Upper lobe of right lung (tissue), 1 donor: ENCODE data around the gene OTUD3. TPM values are rescaled to one million over a fixed set of nuclear protein-coding genes. Genes with fewer than 3 reads are reported as not detected.
"Not testable (repeated sequence)": the region's sequence is repeated elsewhere in the genome, so short reads cannot be mapped to it uniquely, and the experiment has no call there.

Source experiments
- ATAC-seq: fragments of 200-7000 bp; cut with Tn5 transposase; one replicate; pipeline ENCODE4 v1.9.1; 2020; ENCODE audit warnings: mild to moderate bottlenecking, moderate library complexity
- DNase-seq: peaks from one replicate; pipeline ENCODE4 v3.0.0-alpha.2; 2020
- H3K27ac ChIP-seq: fragments of 200-600 bp; one replicate; pipeline ENCODE4 v1.8.0; 2022
- H3K27me3 ChIP-seq: fragments of 200-600 bp; one replicate; pipeline ENCODE4 v1.8.0; 2022; ENCODE audit warnings: mild to moderate bottlenecking
- H3K36me3 ChIP-seq: fragments of 200-600 bp; one replicate; pipeline ENCODE4 v1.8.0; 2022
- H3K4me1 ChIP-seq: fragments of 200-600 bp; one replicate; pipeline ENCODE4 v1.8.0; 2022
- H3K4me3 ChIP-seq: fragments of 200-600 bp; one replicate; pipeline ENCODE4 v1.8.0; 2022; ENCODE audit warnings: mild to moderate bottlenecking
- H3K9me3 ChIP-seq: fragments of 200-600 bp; one replicate; pipeline ENCODE4 v1.8.0; 2022
- intact Hi-C: fragments of 100-400 bp; cut with DNase I; formaldehyde crosslinking; loops from one replicate; pipeline ENCODE4 v1.11.0; 2022
- total RNA-seq: library from RNA; stranded (reverse); fragmentation: NEBNext Ultra II Directional; extraction: Animal tissue kit (Norgen Biotek cat#: 25700); gene quantifications from one replicate; pipeline ENCODE4 v1.2.1, GENCODE V29; 2021
- TF ChIP-seq, protein P1 (sequence below): fragments of 200-600 bp; IDR thresholded peaks from one replicate; pipeline ENCODE4 v1.8.0; 2022; ENCODE audit warnings: antibody characterized with exemption
- donor health status: DM: no; HTN: yes; CAD: no; lungs with severe emphysema.

The OTUD3 gene
- total RNA-seq, 1 donor from 2014 or later: 8.8 TPM

DNA sequence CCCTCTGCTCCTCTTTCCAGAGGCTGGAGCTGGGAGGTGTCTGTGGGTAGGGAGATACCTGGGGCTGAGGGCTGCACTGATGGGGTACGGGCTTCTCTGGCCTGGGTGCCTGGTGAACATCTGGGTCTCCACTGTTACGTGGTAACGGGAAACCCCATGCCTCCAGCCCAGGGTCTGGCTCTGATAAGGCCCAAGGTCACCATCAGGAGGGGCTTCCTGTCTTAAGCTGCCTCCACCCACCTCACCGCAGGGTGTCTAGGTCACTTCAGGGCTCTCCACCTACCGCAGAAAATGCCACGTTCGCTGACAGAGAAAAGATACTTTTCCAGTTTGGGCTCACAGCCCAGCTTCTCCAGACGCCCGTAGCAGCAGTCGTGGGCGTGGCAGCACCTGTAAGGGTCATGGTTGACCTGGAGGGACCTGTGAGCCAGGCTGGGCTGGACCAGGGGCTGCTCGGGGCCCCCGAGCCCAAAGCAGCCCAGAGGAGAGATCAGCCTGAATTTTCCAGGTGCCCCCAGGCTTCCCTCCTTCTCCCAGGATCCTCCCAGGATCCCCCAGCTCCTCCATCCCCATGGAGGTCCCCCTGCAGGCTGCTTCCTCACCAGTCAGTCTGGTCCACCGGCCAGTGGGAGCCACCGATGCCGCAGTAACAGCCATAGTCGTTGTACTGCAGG lies 40.0 kb downstream of the OTUD3 start:
- H3K36me3 ChIP-seq: no peaks in the 10 kb centered on the region
- no peak overlapping the region for H3K27ac ChIP-seq
- ATAC-seq (no peak), DNase-seq (no peak)
- no peaks in the 10 kb centered on the region for H3K27me3 ChIP-seq
- no peaks in the 10 kb centered on the region for H3K9me3 ChIP-seq
- intact Hi-C loops: no loop called here
- H3K4me1 ChIP-seq: no peaks in the 10 kb centered on the region
- TF ChIP-seq, protein P1, sequence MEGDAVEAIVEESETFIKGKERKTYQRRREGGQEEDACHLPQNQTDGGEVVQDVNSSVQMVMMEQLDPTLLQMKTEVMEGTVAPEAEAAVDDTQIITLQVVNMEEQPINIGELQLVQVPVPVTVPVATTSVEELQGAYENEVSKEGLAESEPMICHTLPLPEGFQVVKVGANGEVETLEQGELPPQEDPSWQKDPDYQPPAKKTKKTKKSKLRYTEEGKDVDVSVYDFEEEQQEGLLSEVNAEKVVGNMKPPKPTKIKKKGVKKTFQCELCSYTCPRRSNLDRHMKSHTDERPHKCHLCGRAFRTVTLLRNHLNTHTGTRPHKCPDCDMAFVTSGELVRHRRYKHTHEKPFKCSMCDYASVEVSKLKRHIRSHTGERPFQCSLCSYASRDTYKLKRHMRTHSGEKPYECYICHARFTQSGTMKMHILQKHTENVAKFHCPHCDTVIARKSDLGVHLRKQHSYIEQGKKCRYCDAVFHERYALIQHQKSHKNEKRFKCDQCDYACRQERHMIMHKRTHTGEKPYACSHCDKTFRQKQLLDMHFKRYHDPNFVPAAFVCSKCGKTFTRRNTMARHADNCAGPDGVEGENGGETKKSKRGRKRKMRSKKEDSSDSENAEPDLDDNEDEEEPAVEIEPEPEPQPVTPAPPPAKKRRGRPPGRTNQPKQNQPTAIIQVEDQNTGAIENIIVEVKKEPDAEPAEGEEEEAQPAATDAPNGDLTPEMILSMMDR: no peak
- H3K4me3 ChIP-seq: no peak overlapping the region

DNA sequence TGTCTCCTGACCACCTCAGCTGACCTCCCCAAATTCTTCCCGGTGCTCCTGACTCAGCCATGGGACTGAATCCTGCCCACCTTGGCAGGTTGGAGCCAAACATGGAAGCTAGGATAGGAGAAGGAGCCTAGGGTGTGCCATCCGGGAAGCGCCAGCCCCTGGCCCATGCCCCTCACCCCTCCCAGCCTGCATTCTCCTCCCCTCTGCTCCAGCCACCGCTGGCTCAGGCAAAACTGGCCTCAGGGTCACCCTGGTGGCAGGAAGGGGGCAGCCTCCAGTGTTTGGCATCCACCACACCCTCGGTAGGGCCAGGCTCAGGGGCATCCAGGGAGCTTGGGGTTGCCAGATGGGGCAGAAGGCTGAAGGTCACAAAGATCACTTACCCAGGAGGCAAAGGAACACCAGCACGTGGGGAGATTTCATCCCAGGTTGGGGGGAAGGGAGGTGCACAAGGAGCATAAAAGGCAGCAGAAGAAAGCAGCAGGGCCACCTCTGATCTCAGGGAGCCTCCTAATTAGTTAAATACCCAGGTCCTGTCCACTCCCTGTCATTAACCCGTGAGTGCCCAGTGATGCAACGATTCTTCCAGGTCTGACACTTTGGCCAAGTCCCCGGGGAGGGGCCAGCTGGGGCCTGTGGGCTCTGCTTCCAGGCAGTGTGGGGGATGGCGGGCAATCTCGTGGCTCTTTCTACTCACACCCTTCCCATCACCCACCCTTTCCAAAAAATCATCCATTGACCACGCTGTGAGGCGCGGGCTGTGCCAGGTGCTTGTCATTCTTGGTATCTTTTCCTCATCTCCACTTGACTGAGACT lies 41.1 kb downstream of the OTUD3 start, which contains the start of gene PLA2G2E:
PLA2G2E (minus strand) TSS at position 481 of the 816 bp plus-strand sequence; CDS start at position 423, 58 bp downstream.
- no peaks in the 10 kb centered on the region for H3K36me3 ChIP-seq
- H3K27ac ChIP-seq: no peak within 1 kb of the TSS
- ATAC-seq: no peak
- no peaks in the 10 kb centered on the region for H3K9me3 ChIP-seq
- intact Hi-C loops: no loop called here
- H3K4me3 ChIP-seq: no peak within 1 kb of the TSS
- no peaks in the 10 kb centered on the region for H3K4me1 ChIP-seq
- TF ChIP-seq, protein P1: no peak
- H3K27me3 ChIP-seq: no peaks in the 10 kb centered on the region
- DNase-seq: no peak

DNA sequence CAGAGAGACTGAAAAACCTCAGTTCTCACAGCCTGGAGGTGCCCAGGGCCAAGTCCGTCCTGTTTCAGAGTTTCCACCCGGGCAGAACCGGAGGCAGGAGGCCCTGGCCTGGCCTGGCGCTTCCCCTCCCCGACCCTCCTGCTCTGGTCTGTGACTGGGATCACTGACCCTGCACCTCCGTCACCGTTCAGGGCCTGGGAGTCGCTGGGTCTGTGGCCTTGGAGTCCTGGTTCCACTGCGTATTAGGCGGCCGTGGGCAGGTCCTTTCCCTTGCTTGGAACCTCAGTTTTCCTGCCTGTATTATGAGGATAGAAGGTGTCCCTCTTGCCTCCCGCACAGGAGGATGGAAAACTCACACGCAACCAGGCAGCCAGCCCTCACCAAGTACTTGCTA lies 41.8 kb downstream of the OTUD3 start:
- intact Hi-C loops: no loop called here
- Histone ChIP-seq H3K4me1 (no peaks in the 10 kb centered on the region), H3K9me3 (no peaks in the 10 kb centered on the region), H3K27ac (no peak overlapping the region), H3K4me3 (no peak overlapping the region), H3K27me3 (no peaks in the 10 kb centered on the region), H3K36me3 (no peaks in the 10 kb centered on the region)
- ATAC-seq (no peak), DNase-seq (no peak)
- TF ChIP-seq, protein P1: no peak

DNA sequence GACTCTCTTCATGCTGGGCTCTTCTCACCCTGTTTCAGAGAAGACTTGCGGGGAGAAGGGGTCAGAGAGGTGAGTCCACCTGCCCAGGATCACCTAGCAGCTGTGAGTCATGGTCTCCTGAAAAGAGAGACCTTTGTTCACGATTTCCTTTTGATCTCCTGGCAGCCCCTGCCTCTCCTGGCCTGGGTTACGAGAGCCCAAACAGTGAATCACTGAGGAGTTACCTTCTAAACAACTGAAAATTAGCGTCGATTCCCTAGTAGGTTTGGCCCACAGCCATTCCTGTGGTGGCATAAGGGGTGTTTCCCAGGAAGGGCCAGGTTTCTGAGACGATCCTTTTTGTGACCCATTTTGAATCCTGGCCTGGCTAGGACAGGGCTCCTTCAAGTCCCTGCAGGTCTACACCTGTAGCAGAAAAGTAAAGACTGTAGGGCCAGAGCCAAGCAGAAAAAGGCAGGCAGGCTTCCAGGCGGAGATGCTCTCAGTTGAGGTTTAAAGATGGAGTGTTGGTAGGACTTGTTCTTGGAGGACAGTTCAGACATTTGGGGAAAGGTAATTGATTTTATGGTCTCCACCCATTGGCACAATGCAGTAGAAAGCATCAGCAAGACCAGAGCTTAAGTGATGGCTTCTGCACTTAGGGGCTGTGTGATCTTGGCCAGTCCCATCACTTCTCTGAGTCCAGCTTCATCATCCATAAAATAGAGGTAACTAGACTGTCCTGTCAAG lies 43.3 kb downstream of the OTUD3 start:
- ATAC-seq: no peak
- no peak for DNase-seq
- Histone ChIP-seq H3K4me3 (no peak overlapping the region), H3K27me3 (no peaks in the 10 kb centered on the region), H3K4me1 (no peaks in the 10 kb centered on the region), H3K27ac (no peak overlapping the region), H3K9me3 (no peaks in the 10 kb centered on the region), H3K36me3 (no peaks in the 10 kb centered on the region)
- TF ChIP-seq, protein P1: no peak
- intact Hi-C loops: no loop called here

DNA sequence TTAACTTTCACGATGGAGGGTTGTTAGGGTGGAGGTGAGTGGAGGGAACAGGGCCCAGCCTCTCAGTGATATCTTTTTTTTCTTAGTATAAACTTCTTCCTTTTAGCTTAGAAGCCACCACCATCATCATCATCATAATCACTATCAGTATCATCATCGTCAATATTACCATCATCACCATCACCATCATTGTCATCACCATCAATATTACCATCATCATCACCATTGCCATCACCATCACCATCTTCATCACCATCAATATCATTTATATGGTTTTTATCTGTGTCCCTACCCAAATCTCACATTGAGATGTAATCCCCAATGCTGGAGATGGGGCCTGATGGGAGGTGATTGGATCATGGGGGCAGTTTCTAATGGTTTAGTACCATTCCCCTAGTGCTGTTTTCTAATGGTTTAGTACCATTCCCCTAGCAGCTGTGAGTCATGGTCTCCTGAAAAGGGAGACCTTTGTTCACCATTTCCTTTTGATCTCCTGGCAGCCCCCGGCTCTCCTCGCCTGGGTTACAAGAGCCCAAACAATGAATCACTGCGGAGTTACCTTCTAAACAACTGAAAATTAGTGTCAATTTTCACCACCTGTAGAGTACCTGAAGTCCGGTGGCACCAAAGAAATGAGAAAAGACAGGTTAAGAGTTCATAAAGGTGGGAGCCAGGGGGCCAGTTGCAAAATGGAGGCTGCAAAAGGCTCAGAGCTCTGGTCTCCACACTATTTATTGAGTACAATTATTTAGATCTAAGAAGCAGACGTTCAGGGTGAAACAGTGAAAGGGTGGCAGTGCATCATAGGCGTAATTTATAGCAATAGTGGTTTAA lies 44.3 kb downstream of the OTUD3 start:
- no peak overlapping the region for H3K27ac ChIP-seq
- no peaks in the 10 kb centered on the region for H3K27me3 ChIP-seq
- H3K9me3 ChIP-seq: no peaks in the 10 kb centered on the region
- H3K4me3 ChIP-seq: no peak overlapping the region
- ATAC-seq: no peak
- intact Hi-C loops: no loop called here
- TF ChIP-seq, protein P1: no peak
- no peaks in the 10 kb centered on the region for H3K4me1 ChIP-seq
- no peak for DNase-seq
- no peaks in the 10 kb centered on the region for H3K36me3 ChIP-seq

DNA sequence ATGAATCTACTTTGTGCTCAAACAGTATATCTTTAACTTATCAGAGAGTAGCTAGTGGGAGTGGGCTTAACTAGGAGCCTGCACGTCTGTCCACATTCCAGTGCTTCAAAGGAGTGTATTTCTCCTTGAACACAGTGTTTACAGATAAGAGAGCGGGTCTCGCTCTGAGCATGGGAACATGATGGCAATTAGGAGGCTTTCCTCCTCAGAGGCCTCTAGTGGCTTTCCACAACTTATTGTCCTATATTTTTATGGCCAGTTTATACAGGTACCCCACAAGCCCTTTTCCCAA lies 44.9 kb downstream of the OTUD3 start:
- not testable (repeated sequence) for DNase-seq

More for the DNA sequence above, 44.9 kb downstream of the OTUD3 start:
- intact Hi-C loops, H3K9me3 ChIP-seq, H3K27ac ChIP-seq, ATAC-seq, H3K4me1 ChIP-seq, H3K4me3 ChIP-seq, H3K36me3 ChIP-seq, H3K27me3 ChIP-seq: not testable (repeated sequence)
